AG04449 (cell line): ENCODE measurements around the gene DNMT1.
"Not testable (repeated sequence)": the region's sequence is repeated elsewhere in the genome, so short reads cannot be mapped to it uniquely, and the experiment has no call there.

Experiments used
- CTCF ChIA-PET: fragments of 350-600 bp; formaldehyde crosslinking; extraction: SDS; loops from one replicate; lab custom pipeline; 2021; ENCODE audit warnings: antibody characterized with exemption; lab: Yijun Ruan, JAX
- POLR2A ChIA-PET: fragments of 400-600, 350-600 bp; formaldehyde crosslinking; extraction: SDS; loops from one replicate; lab custom pipeline; 2020; ENCODE audit warnings: antibody characterized with exemption, inconsistent platforms; lab: Yijun Ruan, JAX
- DNase-seq: peaks from one replicate; pipeline ENCODE4 v3.0.0-alpha.2; 2010; ENCODE audit warnings: low read depth, low spot score
- H3K4me3 ChIP-seq: 2 replicates; pipeline ENCODE4 v1.5.1; 2011; ENCODE audit warnings: low read depth, mild to moderate bottlenecking, control low read depth, low read length
- TF ChIP-seq, protein P1 (sequence below): IDR thresholded peaks from one replicate; pipeline ENCODE4 v1.5.1; 2011; ENCODE audit warnings: mild to moderate bottlenecking, moderate library complexity, low read length, control low read depth, inconsistent platforms; ENCODE audit not compliant: insufficient read depth; ENCODE audit errors: missing control alignments

Gene DNMT1

DNA sequence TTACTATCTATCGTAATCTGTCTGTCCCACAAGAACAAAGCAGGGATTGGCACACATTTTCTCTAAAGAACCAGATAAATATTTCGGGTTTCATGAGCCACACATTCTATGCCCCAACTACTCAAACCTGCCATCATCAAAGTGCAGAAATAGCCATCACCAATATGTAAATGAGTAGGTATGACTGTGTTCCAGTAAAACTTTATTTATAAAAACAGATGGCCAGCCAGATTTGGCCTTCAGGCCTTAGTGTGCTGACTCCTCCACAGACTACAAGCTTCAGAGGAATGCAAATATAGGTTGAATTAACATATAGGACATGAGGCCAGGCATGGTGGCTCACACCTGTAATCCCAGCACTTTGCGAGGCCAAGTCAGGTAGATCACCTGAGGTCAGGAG is 8.9 kb upstream of the DNMT1 start:
- ChIA-PET POLR2A (no interaction called here), CTCF (interaction anchor here (1.1 kb wide), 1 partner anchor 25 kb away, joined by 4 read pairs; no protein-coding TSS in a partner anchor)
- DNase-seq, result no peak
- TF ChIP-seq, protein P1, sequence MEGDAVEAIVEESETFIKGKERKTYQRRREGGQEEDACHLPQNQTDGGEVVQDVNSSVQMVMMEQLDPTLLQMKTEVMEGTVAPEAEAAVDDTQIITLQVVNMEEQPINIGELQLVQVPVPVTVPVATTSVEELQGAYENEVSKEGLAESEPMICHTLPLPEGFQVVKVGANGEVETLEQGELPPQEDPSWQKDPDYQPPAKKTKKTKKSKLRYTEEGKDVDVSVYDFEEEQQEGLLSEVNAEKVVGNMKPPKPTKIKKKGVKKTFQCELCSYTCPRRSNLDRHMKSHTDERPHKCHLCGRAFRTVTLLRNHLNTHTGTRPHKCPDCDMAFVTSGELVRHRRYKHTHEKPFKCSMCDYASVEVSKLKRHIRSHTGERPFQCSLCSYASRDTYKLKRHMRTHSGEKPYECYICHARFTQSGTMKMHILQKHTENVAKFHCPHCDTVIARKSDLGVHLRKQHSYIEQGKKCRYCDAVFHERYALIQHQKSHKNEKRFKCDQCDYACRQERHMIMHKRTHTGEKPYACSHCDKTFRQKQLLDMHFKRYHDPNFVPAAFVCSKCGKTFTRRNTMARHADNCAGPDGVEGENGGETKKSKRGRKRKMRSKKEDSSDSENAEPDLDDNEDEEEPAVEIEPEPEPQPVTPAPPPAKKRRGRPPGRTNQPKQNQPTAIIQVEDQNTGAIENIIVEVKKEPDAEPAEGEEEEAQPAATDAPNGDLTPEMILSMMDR, result no peak
- H3K4me3 ChIP-seq, result no peak overlapping the region

DNA sequence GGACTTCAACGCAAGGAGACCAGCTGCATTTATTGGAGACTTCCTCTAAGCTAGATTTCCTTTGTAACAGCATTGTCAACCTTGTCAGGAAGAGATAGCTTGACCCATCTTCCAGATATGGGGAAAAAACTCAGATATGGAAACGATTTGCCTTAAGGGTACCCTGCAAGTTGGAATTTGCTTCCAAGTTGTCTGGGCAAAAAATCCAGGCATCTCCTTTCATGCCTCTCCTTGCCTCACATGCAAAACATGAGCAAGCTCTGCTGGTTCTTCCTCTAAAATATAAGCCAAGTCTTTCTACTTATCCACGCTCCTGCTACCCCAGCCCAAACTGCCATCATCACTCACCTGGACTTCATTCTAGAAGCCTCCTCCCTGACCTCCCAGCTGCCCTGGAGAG is 6.4 kb upstream of the DNMT1 start:
- ChIA-PET POLR2A (interaction anchor here (0.8 kb wide), 1 partner anchor 105 kb away, joined by 3 read pairs; no protein-coding TSS in a partner anchor), CTCF (interaction anchor here (1.0 to 1.1 kb wide), 2 partner anchors 9 to 28 kb away, joined by 3 read pairs; no protein-coding TSS in a partner anchor)
- TF ChIP-seq, protein P1, result no peak
- no peak for DNase-seq
- H3K4me3 ChIP-seq, result no peak overlapping the region

DNA sequence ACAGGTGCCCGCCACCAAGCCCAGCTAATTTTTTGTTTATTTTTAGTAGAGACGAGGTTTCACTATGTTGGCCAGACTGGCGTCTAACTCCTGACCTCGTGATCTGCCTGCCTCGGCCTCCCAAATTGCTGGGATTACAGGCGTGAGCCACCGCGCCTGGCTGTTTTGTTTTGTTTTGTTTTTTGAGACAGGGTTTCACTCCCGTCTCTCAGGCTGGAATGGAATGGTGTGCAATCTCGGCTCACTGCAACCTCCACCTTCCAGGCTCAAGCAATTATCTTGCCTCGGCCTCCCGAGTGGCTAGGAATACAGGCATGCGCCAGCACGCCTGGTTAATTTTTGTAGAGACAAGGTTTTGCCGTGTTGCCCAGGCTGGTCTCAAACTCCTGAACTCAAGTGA is 5.3 kb upstream of the DNMT1 start:
- DNase-seq, CTCF ChIA-PET, POLR2A ChIA-PET, H3K4me3 ChIP-seq: not testable (repeated sequence)

DNA sequence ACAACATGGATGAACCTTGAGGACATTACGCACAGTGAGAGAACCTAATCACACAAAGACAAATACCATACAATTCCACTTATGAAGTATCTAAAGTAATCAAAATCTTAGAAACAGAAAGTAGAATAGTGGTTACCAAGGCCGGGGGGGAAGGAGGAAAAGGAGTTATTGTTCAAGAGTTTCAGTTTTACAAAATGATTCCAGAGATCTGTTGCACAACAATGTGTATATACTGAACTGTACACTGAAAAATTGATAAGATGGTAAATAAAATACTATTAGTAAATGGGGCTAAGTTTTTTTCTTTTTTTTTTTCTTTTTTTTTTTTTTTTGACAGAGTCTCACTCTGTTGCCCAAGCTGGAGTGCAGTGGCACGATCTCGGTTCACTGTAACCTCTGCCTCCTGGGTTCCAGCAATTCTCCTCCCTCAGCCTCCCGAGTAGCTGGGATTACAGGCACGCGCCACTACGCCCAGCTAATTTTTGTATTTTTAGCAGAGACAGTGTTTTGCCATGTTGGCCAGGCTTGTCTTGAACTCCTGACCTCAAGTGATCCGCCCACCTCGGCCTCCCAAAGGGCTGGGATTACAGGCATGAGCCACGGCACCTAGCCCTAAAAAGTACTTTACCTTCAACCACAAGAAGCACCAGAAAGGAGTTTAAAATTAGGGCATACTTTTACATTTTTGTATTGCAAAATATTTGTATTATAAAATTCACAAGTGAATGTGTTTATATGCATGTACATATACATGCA is 4.3 kb upstream of the DNMT1 start:
- CTCF ChIA-PET, H3K4me3 ChIP-seq, DNase-seq, POLR2A ChIA-PET: not testable (repeated sequence)

DNA sequence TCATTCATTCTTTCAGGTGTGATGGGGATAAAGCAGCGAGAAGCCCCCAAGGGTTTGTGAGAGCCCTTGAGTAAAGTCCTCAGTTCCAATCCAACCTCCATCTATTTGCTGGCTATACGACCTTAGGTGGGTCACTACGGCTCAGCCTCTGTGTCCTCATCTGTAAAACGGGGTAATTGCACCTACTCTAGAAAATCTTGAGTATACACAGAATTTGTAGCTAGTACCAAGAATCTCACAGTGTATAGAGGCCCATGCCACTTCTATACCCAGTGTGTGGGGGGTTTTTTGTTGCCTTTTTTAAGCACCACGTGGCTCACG is 406 bp upstream of the DNMT1 start:
- TF ChIP-seq, protein P1, result no peak
- CTCF ChIA-PET, result interaction anchor here (0.7 to 1.8 kb wide), 4 partner anchors 33 to 264 kb away, joined by 3 to 8 read pairs (median 4); no protein-coding TSS in a partner anchor
- POLR2A ChIA-PET, result interaction anchor here (0.5 kb wide), 1 partner anchor 15 kb away, joined by 3 read pairs; no protein-coding TSS in a partner anchor
- peak overlapping the region; percentile 94 for H3K4me3 ChIP-seq
- DNase-seq, result no peak

DNA sequence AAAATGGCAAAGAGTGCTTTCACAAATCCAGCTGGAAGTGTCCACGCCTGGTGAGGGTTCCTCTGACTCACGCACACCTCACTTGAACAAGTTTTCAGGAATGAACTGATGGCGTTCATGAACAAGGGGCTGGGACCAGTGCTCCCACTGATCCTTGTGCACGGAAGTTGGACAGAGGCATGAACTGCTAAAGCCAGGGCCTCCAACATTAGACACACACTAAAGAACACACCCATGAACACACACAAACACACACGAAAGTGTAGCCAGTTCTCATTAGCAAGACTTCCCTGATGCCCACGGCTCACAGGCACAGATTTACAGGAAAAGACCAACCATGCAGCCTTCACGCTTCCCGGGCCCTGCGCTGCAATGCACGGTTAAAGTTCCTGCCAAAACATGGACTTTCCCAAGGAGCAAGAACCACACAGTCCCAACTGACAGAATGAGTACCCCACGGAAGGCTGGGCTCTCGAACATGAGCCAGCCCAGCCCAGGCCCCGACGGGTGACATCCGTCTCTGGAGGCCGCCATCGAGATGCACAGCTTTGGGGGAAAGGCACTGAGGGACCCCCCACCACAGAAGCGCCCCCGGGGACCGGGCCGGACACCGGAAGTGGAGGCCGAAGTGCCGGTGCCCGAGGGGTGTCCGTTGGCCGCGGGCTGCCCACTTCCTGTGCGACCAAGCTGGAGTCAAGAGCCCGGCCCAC is 808 bp downstream of the DNMT1 start:
- TF ChIP-seq, protein P1, result no peak
- H3K4me3 ChIP-seq, result peak overlapping the region; percentile 94
- ChIA-PET POLR2A (interaction anchor here (0.6 to 0.7 kb wide), 2 partner anchors 11 to 502 kb away, joined by 3 to 4 read pairs; no protein-coding TSS in a partner anchor), CTCF (interaction anchor here (1.6 to 2.1 kb wide), 3 partner anchors 56 to 65 kb away, joined by 5 to 8 read pairs (median 7); no protein-coding TSS in a partner anchor)
- DNase-seq, result no peak

DNA sequence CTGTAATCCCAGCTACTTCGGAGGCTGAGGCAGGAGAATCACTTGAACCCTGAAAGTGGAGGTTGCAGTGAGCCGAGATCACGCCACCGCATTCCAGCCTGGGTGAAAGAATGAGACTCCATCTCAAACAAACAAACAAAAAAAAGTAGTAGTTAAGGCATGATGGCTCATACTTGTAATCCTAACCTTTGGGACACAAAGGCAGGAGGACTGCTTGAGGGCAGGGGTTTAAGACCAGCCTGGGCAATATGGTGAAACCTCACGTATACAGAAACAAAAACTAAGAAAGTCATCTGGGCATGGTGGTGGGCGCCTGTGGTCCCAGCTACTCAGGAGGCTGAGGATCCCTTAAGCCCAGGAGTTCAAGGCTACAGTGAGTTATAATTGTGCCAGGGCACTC is 1.8 kb downstream of the DNMT1 start:
- CTCF ChIA-PET, result interaction anchor here (2.1 kb wide), 1 partner anchor 57 kb away, joined by 7 read pairs; no protein-coding TSS in a partner anchor
- TF ChIP-seq, protein P1, result no peak

More for the DNA sequence above, 1.8 kb downstream of the DNMT1 start:
- POLR2A ChIA-PET, result no interaction called here
- no peak for DNase-seq
- no peak overlapping the region for H3K4me3 ChIP-seq
